Measurements from ENCODE around the gene CREG1.

CREG1 gene

GRCh38 chr1:167553136-167554027, at the start of gene CREG1:
CREG1 (minus strand) TSS chr1:167553762.
- H3K27ac ChIP-seq (ENCODE audit: low read depth, low read length) = peak within 1 kb of the TSS; percentile 54
- peak within 1 kb of the TSS; percentile 88 to 95 for H3K4me3 ChIP-seq (ENCODE audit: low read depth in 1 of 2, low read length in 2 of 2)
- H3K9me3 ChIP-seq (ENCODE audit: low read length) = no peaks in the 10 kb centered on the region
- no peaks in the 10 kb centered on the region for H3K36me3 ChIP-seq (ENCODE audit: insufficient read depth, low read length)
- peaks cover 32% of the 10 kb centered on the region for H3K4me1 ChIP-seq (ENCODE audit: insufficient read depth, low read length)
- H3K9ac ChIP-seq (ENCODE audit: low read length) = peak within 1 kb of the TSS; percentile 37
- H3K27me3 ChIP-seq (ENCODE audit: control insufficient read depth in 1 of 2, insufficient read depth in 2 of 2, low read length in 2 of 2) = no peaks in the 10 kb centered on the region

DNA sequence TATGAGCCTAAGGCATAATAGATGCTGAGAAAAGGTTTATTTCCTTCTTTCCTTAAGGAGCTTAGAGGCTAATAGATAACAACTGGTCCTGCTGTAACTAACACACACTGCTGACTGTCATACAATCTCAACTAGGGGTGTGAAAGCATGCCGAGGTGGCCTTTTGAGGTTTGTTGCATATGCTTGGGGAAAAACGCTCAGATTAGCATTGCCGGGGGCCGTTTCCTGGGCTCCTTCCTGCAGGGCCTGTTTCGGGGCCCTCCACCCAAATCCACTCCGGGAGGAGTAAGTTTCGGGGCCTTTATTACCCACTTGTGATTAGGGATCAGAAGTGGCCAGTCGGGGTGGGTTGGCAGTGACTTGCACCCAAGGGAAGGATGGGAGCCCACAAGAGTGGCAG, 49.3 kb upstream of the CREG1 start:
- H3K4me3 ChIP-seq (ENCODE audit: low read depth in 1 of 2, low read length in 2 of 2) = no peak overlapping the region

DNA sequence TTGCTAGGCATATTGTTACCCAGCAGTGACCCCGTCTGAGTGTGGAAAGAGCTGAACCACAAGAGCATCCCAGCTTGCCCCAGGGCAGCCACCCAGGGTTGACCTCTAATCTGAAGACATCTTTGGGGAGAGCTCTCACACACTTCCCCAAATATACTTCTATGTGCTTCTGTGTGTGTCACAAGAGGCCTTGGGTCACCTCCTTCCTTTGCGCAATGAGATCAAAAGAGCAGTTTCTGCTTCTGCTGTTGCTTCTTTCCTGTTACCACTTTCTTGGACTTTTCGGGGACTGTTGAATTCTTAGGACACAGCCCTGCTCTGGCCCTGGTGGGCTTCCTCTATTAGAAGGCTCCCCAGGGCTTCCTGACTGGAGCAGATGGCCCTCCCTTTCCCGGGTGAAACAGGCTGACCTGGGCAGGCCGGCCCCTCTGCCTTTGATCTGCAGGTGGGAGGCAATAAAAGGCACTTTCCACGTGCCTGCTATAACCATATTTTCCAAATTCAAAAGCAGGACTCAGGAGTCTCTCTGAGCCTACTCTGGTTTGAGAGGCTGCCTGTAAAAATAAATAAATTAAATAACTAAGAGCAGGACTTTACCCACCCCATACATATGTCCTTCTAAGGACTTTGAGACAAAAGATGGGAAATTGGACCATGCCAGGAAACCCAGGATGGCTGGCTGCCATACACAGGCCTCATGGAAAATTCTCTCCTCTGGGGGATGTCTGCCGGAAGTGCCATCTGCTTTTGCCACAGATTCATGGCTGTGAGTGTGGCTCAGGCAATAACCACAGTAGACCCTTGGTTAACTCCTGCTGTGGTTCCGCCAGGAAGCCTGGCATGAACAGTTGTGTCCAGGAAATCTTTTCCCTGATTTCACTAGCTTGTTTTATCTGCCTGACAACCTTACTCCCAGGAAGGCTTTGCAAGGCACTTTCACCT, 48.2 kb upstream of the CREG1 start:
- H3K9me3 ChIP-seq (ENCODE audit: low read length) = peaks cover under 1% of the 10 kb centered on the region
- H3K27ac ChIP-seq (ENCODE audit: low read depth, low read length) = peak overlapping the region; percentile 17
- no peaks in the 10 kb centered on the region for H3K27me3 ChIP-seq (ENCODE audit: control insufficient read depth in 1 of 2, insufficient read depth in 2 of 2, low read length in 2 of 2)
- no peak overlapping the region for H3K9ac ChIP-seq (ENCODE audit: low read length)
- H3K4me1 ChIP-seq (ENCODE audit: insufficient read depth, low read length) = peaks cover 20% of the 10 kb centered on the region
- no peak overlapping the region for H3K4me3 ChIP-seq (ENCODE audit: low read depth in 1 of 2, low read length in 2 of 2)
- no peaks in the 10 kb centered on the region for H3K36me3 ChIP-seq (ENCODE audit: insufficient read depth, low read length)

More for the DNA sequence above, 49.3 kb upstream of the CREG1 start:
- H3K9me3 ChIP-seq (ENCODE audit: low read length) = peaks cover 6% of the 10 kb centered on the region
- H3K27ac ChIP-seq (ENCODE audit: low read depth, low read length) = no peak overlapping the region
- no peaks in the 10 kb centered on the region for H3K36me3 ChIP-seq (ENCODE audit: insufficient read depth, low read length)
- no peak overlapping the region for H3K9ac ChIP-seq (ENCODE audit: low read length)
- peaks cover 20% of the 10 kb centered on the region for H3K4me1 ChIP-seq (ENCODE audit: insufficient read depth, low read length)
- H3K27me3 ChIP-seq (ENCODE audit: control insufficient read depth in 1 of 2, insufficient read depth in 2 of 2, low read length in 2 of 2) = no peaks in the 10 kb centered on the region

GRCh38 chr1:167599957-167600581, 46.5 kb upstream of the CREG1 start:
- Histone ChIP-seq H3K27ac (ENCODE audit: low read depth, low read length) (no peak overlapping the region), H3K4me3 (ENCODE audit: low read depth in 1 of 2, low read length in 2 of 2) (no peak overlapping the region)

DNA sequence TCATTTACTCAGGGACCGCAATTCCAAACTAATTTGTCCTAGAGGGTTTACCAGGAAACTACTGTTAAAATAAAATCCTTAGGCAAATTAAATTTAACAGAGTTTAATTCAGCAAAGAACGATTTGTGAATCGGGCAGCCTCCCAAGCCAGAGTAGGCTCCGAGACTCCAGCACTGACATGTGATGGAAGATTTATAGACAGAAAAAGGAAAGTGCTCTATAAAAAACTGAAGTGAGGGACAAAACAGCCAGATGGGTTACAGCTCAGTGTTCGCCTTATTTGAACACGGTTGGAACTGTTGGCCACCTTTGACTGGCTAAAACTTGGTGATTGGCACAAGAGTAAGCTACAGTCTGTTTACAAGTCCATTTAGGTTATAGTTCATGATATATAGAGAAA, 41.3 kb upstream of the CREG1 start:
- Histone ChIP-seq H3K36me3 (ENCODE audit: insufficient read depth, low read length) (no peaks in the 10 kb centered on the region), H3K9me3 (ENCODE audit: low read length) (no peaks in the 10 kb centered on the region), H3K9ac (ENCODE audit: low read length) (no peak overlapping the region), H3K27ac (ENCODE audit: low read depth, low read length) (no peak overlapping the region), H3K4me1 (ENCODE audit: insufficient read depth, low read length) (no peaks in the 10 kb centered on the region), H3K4me3 (ENCODE audit: low read depth in 1 of 2, low read length in 2 of 2) (no peak overlapping the region), H3K27me3 (ENCODE audit: control insufficient read depth in 1 of 2, insufficient read depth in 2 of 2, low read length in 2 of 2) (no peaks in the 10 kb centered on the region)

More at GRCh38 chr1:167599957-167600581, 46.5 kb upstream of the CREG1 start:
- no peaks in the 10 kb centered on the region for H3K9me3 ChIP-seq (ENCODE audit: low read length)
- H3K4me1 ChIP-seq (ENCODE audit: insufficient read depth, low read length) = peaks cover 20% of the 10 kb centered on the region
- H3K36me3 ChIP-seq (ENCODE audit: insufficient read depth, low read length) = no peaks in the 10 kb centered on the region
- no peaks in the 10 kb centered on the region for H3K27me3 ChIP-seq (ENCODE audit: control insufficient read depth in 1 of 2, insufficient read depth in 2 of 2, low read length in 2 of 2)
- no peak overlapping the region for H3K9ac ChIP-seq (ENCODE audit: low read length)

GRCh38 chr1:167593860-167594259, 40.3 kb upstream of the CREG1 start:
- Histone ChIP-seq H3K9ac (ENCODE audit: low read length) (no peak overlapping the region), H3K4me3 (ENCODE audit: low read depth in 1 of 2, low read length in 2 of 2) (no peak overlapping the region)

DNA sequence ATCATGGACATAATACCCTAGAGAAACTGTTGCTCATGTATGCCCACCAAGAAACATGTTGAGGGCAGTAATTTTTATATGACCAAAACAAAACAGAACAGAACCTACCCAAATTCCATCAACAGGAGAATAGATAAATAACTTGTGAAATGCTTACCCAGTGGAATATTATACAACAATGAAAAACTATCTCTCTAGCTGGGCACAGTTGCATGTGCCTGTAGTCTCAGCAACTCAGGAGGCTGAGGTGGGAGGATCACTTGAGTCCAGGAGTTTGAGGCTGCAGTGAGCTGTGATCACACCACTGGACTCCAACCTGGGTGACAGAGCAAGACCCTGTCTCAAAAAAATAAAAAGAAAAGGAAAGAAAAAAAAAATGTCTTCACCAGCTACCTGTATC, 38.9 kb upstream of the CREG1 start:
- H3K4me1 ChIP-seq (ENCODE audit: insufficient read depth, low read length) = no peaks in the 10 kb centered on the region
- no peak overlapping the region for H3K4me3 ChIP-seq (ENCODE audit: low read depth in 1 of 2, low read length in 2 of 2)

More at GRCh38 chr1:167593860-167594259, 40.3 kb upstream of the CREG1 start:
- Histone ChIP-seq H3K27ac (ENCODE audit: low read depth, low read length) (no peak overlapping the region), H3K4me1 (ENCODE audit: insufficient read depth, low read length) (no peaks in the 10 kb centered on the region), H3K9me3 (ENCODE audit: low read length) (no peaks in the 10 kb centered on the region), H3K36me3 (ENCODE audit: insufficient read depth, low read length) (no peaks in the 10 kb centered on the region), H3K27me3 (ENCODE audit: control insufficient read depth in 1 of 2, insufficient read depth in 2 of 2, low read length in 2 of 2) (no peaks in the 10 kb centered on the region)

DNA sequence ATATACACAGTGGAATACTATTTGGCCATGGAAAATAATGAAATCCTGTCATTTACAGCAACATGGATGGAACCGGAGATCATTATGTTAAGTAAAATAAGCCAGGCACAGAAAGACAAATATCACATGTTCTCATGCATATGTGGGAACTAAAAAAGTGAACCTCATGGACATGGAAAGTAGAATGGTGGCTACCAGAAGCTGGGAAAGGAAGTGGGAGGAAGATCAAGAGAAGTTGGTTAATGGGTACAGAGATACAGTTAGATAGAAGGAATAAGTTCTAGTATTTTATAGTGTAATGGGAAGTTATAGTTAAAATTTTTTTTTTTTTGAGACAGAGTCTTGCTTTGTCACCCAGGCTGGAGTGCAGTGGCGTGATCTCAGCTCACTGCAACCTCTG, 34.8 kb upstream of the CREG1 start:
- no peaks in the 10 kb centered on the region for H3K27me3 ChIP-seq (ENCODE audit: control insufficient read depth in 1 of 2, insufficient read depth in 2 of 2, low read length in 2 of 2)
- H3K27ac ChIP-seq (ENCODE audit: low read depth, low read length) = no peak overlapping the region
- H3K36me3 ChIP-seq (ENCODE audit: insufficient read depth, low read length) = no peaks in the 10 kb centered on the region
- no peak overlapping the region for H3K9ac ChIP-seq (ENCODE audit: low read length)
- no peaks in the 10 kb centered on the region for H3K4me1 ChIP-seq (ENCODE audit: insufficient read depth, low read length)
- H3K9me3 ChIP-seq (ENCODE audit: low read length) = no peaks in the 10 kb centered on the region
- H3K4me3 ChIP-seq (ENCODE audit: low read depth in 1 of 2, low read length in 2 of 2) = no peak overlapping the region

More for the DNA sequence above, 38.9 kb upstream of the CREG1 start:
- H3K9ac ChIP-seq (ENCODE audit: low read length) = no peak overlapping the region
- no peaks in the 10 kb centered on the region for H3K36me3 ChIP-seq (ENCODE audit: insufficient read depth, low read length)
- H3K27ac ChIP-seq (ENCODE audit: low read depth, low read length) = no peak overlapping the region
- no peaks in the 10 kb centered on the region for H3K9me3 ChIP-seq (ENCODE audit: low read length)
- H3K27me3 ChIP-seq (ENCODE audit: control insufficient read depth in 1 of 2, insufficient read depth in 2 of 2, low read length in 2 of 2) = no peaks in the 10 kb centered on the region

- Histone ChIP-seq H3K27ac (ENCODE audit: low read depth, low read length) (no peak overlapping the region), H3K4me1 (ENCODE audit: insufficient read depth, low read length) (no peaks in the 10 kb centered on the region), H3K36me3 (ENCODE audit: insufficient read depth, low read length) (no peaks in the 10 kb centered on the region), H3K9ac (ENCODE audit: low read length) (no peak overlapping the region), H3K27me3 (ENCODE audit: control insufficient read depth in 1 of 2, insufficient read depth in 2 of 2, low read length in 2 of 2) (no peaks in the 10 kb centered on the region), H3K9me3 (ENCODE audit: low read length) (no peaks in the 10 kb centered on the region), H3K4me3 (ENCODE audit: low read depth in 1 of 2, low read length in 2 of 2) (no peak overlapping the region)
Observed at GRCh38 chr1:167587872-167588271, 34.3 kb upstream of the CREG1 start.

DNA sequence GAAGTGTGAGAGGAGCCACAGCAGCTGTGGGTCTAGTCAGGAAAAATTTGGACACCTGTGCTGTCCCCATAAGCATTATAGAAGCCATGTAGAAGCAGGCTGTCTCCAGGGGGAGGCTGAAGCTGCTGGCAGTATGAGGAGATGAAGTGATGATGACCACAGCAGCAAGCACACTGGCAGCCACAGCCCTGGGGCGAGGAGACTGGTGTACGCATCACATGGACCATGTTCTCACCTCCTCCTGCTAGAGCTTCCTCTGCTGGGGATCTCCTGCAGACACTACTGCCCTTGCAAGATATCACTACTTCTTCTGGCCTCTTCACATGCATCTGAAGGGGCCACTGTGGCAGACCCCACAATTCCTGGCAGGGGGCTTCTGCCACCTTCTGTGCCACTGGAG, 33.8 kb upstream of the CREG1 start:
- H3K4me1 ChIP-seq (ENCODE audit: insufficient read depth, low read length) = no peaks in the 10 kb centered on the region
- no peaks in the 10 kb centered on the region for H3K36me3 ChIP-seq (ENCODE audit: insufficient read depth, low read length)
- no peak overlapping the region for H3K4me3 ChIP-seq (ENCODE audit: low read depth in 1 of 2, low read length in 2 of 2)
- H3K27me3 ChIP-seq (ENCODE audit: control insufficient read depth in 1 of 2, insufficient read depth in 2 of 2, low read length in 2 of 2) = no peaks in the 10 kb centered on the region
- no peak overlapping the region for H3K27ac ChIP-seq (ENCODE audit: low read depth, low read length)
- no peak overlapping the region for H3K9ac ChIP-seq (ENCODE audit: low read length)
- no peaks in the 10 kb centered on the region for H3K9me3 ChIP-seq (ENCODE audit: low read length)

- no peaks in the 10 kb centered on the region for H3K27me3 ChIP-seq (ENCODE audit: control insufficient read depth in 1 of 2, insufficient read depth in 2 of 2, low read length in 2 of 2)
- no peaks in the 10 kb centered on the region for H3K36me3 ChIP-seq (ENCODE audit: insufficient read depth, low read length)
- no peak overlapping the region for H3K9ac ChIP-seq (ENCODE audit: low read length)
- H3K27ac ChIP-seq (ENCODE audit: low read depth, low read length) = no peak overlapping the region
- H3K4me1 ChIP-seq (ENCODE audit: insufficient read depth, low read length) = no peaks in the 10 kb centered on the region
- no peak overlapping the region for H3K4me3 ChIP-seq (ENCODE audit: low read depth in 1 of 2, low read length in 2 of 2)
- no peaks in the 10 kb centered on the region for H3K9me3 ChIP-seq (ENCODE audit: low read length)
Observed at GRCh38 chr1:167584581-167584980, 31.0 kb upstream of the CREG1 start.
